Effector CD4-positive, alpha-beta T cell (primary cell): ENCODE measurements around the gene MCC.

ENCODE experiments used
- DNase-seq: peaks from one replicate; pipeline ENCODE4 v3.0.0-alpha.2; 2020

Gene MCC

GRCh38 chr5:113042491-113043243, 445.6 kb downstream of the MCC start:
- DNase-seq: no peak

GRCh38 chr5:113040672-113041260, 447.5 kb downstream of the MCC start:
- no peak for DNase-seq

DNA sequence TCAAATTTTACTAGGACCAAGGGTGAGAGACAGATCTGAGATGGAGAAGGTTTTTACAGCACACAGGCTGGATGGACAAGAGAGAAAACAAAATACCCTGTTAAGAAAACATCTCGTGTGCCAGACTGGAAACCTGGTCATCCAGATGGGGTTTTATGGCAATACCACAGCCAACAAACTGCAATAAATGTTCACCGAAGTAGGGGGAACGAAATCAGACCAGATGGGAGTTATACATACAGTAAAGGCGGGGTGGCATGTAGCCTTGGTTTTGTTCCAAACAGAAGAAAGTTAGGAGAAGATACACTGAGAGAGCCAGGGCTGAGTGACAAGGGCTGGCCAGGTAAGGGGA, 448.3 kb downstream of the MCC start:
- no peak for DNase-seq

DNA sequence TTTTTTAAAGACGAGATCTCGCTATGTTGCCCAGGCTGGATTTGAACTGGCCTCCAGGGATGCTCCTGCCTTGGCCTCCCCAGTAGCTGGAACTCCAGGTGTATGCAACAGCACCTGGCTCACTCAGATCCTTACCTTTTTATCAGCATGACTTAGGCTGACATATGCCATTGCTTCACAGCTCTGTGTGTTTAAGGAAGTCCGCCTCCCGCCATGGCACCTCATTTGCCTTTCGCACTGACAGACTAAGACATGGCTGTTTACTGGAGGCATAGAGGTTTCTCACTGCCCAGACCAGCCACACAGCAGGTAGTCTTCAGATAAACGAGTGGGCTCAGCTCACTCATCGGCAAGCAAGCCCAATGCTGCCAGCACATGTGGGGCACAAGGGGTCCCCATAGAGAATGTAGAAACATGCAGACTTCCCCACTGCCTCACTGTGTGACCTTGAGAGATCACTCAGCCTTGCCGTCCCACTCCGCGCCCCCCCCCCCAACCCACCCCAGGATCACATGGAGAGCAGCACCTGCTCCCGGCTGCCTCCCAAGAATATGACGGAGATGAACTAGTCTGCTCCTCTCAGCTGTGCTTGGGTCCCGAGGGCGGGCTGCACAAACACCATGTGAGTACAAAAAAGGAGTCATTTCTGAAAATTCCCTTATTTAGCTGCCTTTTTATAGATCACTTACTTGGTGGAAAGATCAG, 448.9 kb downstream of the MCC start:
- no peak for DNase-seq

- DNase-seq: no peak
Measured at GRCh38 chr5:113038714-113039113, 449.5 kb downstream of the MCC start.

DNA sequence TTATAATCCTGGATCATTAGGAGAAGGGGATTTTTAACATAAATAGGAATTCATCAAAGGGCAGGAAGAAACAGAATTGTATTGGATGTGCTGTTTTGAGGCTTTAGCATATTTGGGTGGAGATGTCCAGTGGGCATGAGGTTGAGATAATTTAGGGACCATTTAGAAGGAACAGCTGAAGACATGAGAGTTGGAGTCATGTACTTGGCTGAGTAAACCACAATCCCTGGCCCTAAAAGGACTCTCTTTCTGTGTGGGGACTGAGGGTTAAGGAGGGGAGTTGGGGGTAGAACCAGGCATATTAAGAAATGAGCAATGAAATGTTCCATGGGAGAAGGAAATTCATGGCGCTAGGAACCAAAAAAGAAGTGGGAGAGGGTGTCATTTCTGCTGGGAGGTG, 450.1 kb downstream of the MCC start:
- no peak for DNase-seq

DNA sequence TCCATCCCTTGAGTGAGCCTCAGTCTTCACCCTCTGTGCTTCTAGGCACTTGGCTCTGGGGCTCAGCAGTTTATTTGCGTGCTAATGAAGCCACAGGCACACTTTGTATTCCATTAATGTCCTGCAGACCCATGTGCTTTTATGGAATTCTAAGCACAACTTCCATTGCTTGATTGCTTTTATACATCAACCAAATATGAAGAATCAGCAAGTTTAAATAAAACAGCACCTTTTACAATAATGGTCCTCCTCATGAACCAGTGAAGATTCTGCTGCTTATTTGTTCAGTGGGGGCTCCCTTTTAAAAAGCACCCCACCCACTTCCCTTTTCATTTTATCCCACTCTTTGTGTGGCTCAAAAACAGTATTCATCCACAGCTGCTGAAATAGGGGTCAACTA, 451.4 kb downstream of the MCC start:
- no peak for DNase-seq

GRCh38 chr5:113036321-113036720, 451.9 kb downstream of the MCC start:
- DNase-seq: no peak

GRCh38 chr5:113035096-113035495, 453.2 kb downstream of the MCC start:
- DNase-seq: no peak

DNA sequence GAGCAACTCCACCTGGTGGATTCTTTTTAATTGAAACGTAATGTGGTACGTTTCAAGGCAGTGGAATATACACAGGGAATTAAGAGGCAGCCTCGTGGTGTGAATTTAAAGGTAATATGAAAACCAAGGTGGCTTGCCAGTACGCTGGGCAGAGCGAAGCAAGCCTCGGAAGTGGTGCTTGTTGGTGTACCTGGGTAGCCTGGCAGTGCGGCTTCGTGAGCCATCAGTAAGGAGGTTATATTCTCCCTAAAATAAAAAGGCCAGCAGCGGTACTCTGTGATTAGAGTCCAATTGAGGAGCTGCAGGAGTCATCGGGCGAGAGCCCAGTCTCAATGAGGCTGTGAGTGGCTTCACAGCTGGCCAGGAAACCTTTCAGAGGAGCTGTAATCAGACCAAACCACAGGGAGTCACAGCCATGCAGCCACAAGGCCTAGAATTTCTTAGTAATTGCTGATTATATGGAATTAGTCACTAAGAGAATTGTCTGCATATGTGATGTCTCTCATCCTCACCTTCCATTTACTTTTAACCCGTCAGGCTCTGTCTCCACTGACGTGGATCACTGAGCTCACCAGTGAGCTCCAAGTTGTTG, 454.0 kb downstream of the MCC start:
- no peak for DNase-seq

DNA sequence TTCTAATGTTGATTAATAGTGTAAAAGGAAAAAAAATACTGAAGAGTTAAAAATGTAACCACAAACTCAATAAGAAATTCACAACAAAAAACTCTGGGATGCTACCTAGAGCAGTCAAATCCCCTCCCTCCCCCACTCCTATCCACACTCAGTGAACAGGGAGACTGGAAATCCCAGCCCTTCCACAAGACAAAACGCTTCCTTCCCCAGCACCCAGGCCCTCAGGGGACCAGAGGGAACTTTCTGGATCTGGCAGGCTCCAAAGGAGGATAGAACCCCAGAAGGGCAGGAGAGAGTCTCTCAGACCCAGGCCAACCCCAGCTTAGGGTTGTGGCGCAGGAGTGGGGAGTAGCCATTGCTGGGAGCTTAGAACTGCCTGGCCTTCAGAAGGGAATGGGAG, 456.7 kb downstream of the MCC start:
- DNase-seq: no peak

DNA sequence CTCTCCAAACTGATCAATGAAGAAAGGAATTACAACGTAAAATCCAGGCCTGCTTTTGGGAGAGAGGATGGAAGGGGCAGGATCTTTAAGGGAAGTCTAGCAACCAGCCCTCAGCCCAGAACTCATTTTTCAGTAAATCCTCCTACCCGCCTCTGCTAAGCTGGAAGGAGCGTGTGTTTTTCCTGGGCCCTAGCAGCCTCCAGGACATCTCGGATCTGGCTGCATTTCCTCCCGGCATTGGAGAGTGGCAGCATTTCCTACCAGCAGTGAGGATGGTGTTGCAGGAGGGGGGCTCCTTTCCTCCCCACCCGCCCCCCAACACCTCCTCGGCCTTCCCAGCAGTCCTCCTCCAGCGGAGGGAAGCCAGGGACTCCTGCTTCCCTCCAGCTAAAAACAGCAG, 457.1 kb downstream of the MCC start:
- DNase-seq: no peak

- no peak for DNase-seq
Measured at GRCh38 chr5:113029614-113030013, 458.6 kb downstream of the MCC start.

- no peak for DNase-seq
Measured at GRCh38 chr5:113027431-113027830, 460.8 kb downstream of the MCC start.

DNA sequence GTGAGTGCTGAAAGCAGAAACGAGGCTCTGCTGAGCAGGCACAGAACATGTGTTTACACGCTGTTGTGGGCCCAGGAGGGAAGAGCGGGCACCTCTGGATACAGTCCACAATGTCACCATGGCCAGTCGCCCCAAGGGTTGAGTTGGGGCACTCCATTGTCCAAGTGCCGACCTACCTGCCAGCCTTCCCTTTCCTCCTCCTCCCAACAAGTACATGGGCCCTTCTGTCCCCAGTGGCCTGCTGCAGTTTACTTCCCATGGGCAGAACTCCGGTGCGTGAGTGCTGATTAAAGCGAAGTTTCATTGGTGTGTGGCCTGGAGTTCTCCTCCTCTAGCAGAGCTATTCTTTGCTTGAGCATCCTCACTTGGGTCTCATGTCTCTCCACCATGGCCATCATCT, 461.2 kb downstream of the MCC start:
- no peak for DNase-seq

GRCh38 chr5:113026211-113026610, 462.0 kb downstream of the MCC start:
- DNase-seq: no peak

- no peak for DNase-seq
Measured at GRCh38 chr5:113025596-113025995, 462.7 kb downstream of the MCC start.

DNA sequence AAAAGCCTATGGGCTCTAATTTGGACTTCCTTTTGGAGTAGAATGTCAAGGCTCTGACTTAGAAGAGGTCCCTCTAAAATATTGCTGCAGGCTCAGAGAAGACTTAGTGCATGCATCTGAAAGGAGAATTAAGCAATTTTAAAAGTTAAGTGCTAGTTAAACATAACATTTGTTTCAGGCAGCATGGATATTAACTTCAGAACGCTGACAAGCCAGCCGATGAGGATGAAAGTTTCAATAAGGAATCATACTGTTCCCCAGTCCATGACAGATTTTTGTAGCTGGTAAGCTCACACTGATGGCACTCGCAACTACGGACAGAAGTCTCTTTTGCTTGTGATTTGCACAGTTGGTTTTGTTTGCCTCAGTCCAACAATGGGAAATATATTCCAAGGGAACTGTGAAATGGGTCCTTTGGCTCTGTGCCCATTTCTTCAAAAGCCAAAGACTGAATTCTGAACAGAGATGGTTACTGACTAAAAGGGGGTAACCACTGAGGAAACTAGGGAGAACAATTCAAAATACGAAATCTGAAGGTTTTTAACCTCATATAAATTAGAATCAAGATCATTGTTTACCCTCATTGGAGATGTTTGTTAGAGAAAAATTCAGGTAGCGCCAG, 464.1 kb downstream of the MCC start:
- no peak for DNase-seq

DNA sequence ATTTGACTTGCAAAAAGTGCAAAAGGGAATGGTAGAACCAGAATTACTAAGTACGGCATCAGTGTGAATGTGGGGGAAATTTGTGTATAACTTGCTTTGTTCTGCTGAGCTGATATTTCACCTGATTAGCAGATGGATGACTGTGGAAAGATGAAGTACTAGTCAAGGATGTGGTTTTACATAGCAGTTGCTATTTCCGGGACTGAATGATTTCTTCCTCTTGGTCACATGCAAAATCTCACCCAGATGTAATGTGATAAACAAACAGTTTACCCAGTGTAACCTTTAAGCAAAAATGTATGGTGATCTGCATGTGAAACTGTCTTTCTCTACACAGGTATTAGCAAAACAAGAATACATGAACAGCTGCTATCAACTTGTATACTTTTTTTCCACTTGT, 465.6 kb downstream of the MCC start:
- DNase-seq: peak; percentile 13

DNA sequence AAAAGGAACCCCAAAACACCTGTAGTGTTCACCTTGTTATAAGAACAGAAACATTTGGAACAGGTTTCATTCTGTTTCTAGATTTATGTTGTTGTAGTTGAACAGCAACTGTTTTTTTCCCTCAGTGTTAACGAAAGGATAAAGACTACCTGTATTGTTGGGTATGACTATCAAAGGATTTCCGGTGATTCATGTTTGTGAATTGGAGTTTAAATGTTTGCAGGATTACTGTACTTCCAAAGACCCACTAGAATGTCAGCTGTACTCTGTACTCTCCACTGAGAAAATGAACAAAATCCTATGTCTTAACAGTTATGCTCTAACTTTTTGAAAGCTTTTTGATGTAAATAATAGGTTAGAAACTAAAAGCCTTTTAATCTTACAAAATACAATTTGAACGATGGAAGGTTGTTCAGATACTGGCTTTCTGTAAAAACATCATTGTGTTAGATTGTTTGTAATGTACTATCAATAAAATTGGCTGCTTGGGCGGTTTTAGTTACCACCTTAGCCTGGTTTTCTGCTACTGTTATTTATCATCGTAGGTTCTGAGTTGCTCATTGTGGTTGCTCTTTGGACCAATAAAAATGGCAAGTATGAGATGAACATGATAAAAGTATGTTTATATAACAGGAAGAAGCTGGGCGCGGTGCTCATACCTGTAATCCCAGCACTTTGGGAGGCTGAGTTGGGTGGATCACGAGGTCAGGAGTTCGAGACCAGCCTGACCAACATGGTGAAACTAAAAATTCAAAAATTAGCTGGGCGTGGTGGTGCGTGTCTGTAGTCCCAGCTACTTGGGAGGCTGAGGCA, 467.6 kb downstream of the MCC start:
- DNase-seq: no peak

DNA sequence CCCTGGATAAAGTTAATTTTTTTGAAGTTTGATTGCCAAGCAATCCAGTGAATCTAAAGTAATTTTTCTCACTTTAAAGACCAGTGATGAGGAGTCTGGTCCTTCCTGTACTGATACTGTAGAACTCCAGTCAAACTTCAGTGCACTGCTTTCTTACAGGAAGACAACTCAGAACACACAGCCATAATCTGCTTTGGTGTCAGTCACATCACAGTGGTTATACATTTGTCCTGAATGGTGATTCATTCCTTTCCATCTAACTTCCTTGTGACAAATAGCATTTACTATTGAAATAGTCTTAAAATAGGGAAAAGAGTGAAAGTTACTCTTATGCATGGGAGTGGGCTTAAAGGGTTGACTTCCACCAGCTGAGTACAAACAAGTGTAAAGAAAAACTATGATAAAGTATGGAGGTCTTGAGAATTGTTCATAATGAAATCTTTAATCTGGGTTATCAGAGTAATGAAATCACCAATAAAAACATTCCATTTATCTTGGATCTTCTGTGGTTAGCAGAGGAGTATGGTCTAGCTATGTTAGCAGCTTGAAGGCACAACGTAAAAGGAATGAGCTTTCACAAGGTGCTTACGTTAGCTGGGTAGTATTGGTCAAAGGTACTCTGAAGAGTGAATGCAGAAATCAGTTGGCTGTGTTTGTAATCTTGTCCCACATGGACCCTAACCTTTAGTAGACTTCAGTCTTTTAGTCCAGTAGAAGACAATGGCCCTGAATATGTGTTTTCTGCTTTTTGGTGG, 470.2 kb downstream of the MCC start:
- DNase-seq: no peak

- DNase-seq: no peak
Measured at GRCh38 chr5:113005454-113005853, 482.8 kb downstream of the MCC start.
